EL (cell line): ENCODE data around the gene CCDC69.

Experiments used
- DNase-seq: peaks from one replicate; pipeline ENCODE4 v3.0.0-alpha.2; 2016

CCDC69 gene

DNA sequence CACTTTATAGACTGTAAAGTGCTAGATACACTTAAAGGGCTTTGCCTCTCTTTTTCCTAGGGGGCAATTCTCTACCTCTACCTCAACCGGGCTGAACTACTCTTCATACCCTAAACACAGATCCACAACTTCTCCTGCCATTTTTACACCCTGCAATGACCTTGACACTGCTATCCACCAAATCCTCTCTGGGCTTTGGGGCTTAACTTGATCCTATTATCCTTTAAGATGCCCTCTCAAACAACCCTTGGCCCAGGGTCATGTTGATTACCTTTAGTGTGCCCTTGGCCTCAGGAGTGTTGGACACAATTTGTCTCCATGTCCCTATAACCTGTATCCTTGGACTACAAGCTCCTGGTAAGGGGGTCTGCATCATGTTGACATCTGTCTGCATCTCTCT lies 85.8 kb downstream of the CCDC69 start:
- no peak for DNase-seq

DNA sequence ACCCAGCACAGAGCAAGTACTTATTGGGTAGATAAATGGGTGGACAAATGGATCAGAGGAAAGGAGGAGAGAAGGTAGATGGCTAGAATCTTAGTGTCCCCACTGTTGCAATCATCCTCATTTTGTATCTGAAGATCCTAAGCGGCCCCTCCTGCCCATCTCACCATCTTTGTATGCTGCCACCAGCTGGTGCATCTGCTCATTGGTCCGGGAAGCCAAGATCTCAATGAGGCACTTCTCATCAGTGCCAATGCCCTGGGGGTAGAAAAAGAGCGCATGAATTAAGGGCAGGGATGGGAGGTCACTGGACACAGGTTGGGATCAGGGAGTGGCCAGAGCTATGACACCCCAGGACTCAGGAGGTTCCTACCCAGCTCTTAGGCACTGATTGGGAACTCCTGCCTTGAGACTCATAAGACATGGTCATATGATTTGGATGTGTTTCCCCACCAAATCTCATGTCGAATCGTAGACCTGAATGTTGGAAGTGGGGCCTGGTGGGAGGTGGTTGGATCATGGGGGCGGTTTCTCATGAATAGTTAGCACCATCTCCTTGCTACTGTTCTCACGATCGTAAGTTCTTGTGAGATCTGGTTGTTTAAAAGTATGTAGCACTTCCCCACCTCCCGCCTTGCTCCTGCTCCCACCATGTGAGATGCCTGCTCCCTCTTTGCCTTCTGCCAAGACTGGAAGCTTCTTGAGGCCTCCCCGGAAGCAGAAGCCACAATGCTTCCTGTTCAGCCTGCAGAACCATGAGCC lies 86.6 kb downstream of the CCDC69 start:
- no peak for DNase-seq

DNA sequence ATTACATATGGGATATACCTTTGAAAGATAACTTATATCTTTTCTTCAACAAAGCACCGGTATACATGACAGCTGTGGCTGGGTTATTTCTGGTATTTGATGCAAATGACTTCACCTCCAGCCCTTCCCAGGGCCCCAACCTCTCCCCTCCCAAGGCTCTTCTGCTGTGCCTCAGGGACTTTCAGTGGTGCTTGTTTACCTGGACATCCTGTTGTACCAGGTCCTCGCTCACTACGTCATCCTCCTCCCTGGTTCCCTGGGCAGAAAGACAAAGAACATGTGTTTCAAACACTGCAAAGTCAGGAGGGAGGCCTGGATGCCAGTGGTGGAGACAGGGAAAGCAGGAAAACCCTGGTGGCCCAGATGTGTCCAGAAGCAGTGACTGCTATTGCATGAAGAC lies 89.7 kb downstream of the CCDC69 start:
- no peak for DNase-seq

DNA sequence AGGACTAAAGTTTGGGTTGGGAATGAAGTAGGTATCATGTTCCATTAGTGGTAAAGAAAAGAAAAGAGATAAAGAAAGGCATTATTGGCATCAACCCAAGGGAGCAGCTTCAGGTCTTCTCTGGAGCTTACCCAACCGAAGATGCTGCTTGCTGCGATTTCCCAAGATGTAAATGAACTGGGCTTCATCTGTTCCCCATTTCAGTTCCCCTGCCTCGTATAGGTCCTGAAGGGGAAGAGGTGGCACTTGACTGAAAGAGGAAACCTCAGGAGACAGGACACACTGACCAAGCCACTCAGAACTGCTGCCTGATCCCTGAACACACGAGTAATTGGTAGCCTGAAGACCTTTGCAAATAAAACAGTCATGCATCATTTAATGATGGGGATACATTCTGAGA lies 90.9 kb downstream of the CCDC69 start:
- no peak for DNase-seq
